ENCODE results near the gene NFKBIE. TPM values are rescaled to one million over a fixed set of nuclear protein-coding genes. Genes with fewer than 3 reads are reported as not detected.

Gene NFKBIE
- total and polyA plus RNA-seq, 9 of the 15 experiments (the other 6 are each of a cell fraction or from before 2014, with no cell fraction given), result 2.1 to 16.4 (median 11.7) TPM

GRCh38 chr6:44309092-44309491 is 43.7 kb upstream of the NFKBIE start:
- Histone ChIP-seq H3K9me1 (ENCODE audit: control insufficient read depth, insufficient read depth, low read length) (no peaks in the 10 kb centered on the region), H3K4me2 (ENCODE audit: insufficient read depth, low read length) (no peak overlapping the region), H3K9ac (ENCODE audit: insufficient read depth in 1 of 2, low read depth in 2 of 2, low read length in 2 of 2) (no peak overlapping the region), H3K79me2 (ENCODE audit: control insufficient read depth, insufficient read depth, low read length) (peaks cover 15% of the 10 kb centered on the region), H3K36me3 (ENCODE audit: control insufficient read depth, insufficient read depth, low read length) (peaks cover 74% of the 10 kb centered on the region), H4K20me1 (replicated peaks; ENCODE audit: control insufficient read depth, insufficient read depth, low read length) (no peaks in the 10 kb centered on the region; the same call in 1 of the 2 replicates), H3K27me3 (ENCODE audit: control insufficient read depth in 2 of 2, insufficient read depth in 2 of 2, low read length in 2 of 2) (no peaks in the 10 kb centered on the region), H3K4me3 (no peak overlapping the region), H3K9me3 (replicated peaks; ENCODE audit: control insufficient read depth, insufficient read depth, low read depth, low read length) (no peaks in the 10 kb centered on the region), H2AFZ (ENCODE audit: low read depth, low read length) (no peak overlapping the region), H3K4me1 (replicated peaks in 1 of 2; ENCODE audit: control insufficient read depth in 2 of 2, insufficient read depth in 2 of 2, low read length in 2 of 2) (peaks cover 8 to 20% of the 10 kb centered on the region in 2 experiments; a peak in 3 of 5 replicates), H3K27ac (ENCODE audit: extremely low read depth, low read depth, low read length) (no peak overlapping the region)
- no TSS peak for BruUV-seq (replicated peaks)
- ChIA-PET CTCF (ENCODE audit: low intra/inter-chr PET ratio) (no interaction called here), POLR2A (interaction anchor here (0.5 to 11.9 kb wide), 6 partner anchors 8 to 248 kb away, joined by 3 to 116 read pairs (median 4); no protein-coding TSS in a partner anchor)
- in situ Hi-C loops (cut with MboI), result no loop called here
- intact Hi-C loops (cut with micrococcal nuclease), result no loop called here
- TF ChIP-seq POLR2AphosphoS5 (IDR thresholded peaks at IDR 0.05; ENCODE audit: control insufficient read depth, insufficient read depth, low read depth, low read length) (0 out of 2 replicates have a peak, but pooled peaks have one; percentile 4), MEIS2 (IDR thresholded peaks at IDR 0.05; ENCODE audit: partially characterized antibody) (peak; percentile 28), THRA (IDR thresholded peaks at IDR 0.05) (no peak), PBX2 (CRISPR knock-in tag; IDR thresholded peaks at IDR 0.05; ENCODE audit: low read depth) (no peak), PBX2 (tag; conservative IDR thresholded peaks at IDR 0.05; ENCODE audit: low read depth) (0 out of 2 replicates have a peak, but pooled peaks have one; percentile 40)
- 90% methylated on average over 2 of the region's 2 CpGs for WGBS (ENCODE audit: insufficient coverage, low coverage, missing lambda C conversion rate)
- ATAC-seq (no peak), FAIRE-seq (no peak), DNase-seq (ENCODE audit: extremely low read depth in 1 of 4, low spot score in 3 of 4) (no peak)
